SU-DHL-6 (cell line): ENCODE results near the gene LDB1.

Source experiments
- H2AFZ ChIP-seq: fragments of 200-600 bp; sonication (generic); 2 replicates; pipeline ENCODE4 v1.6.1; 2014; ENCODE audit warnings: low read depth, mild to moderate bottlenecking, moderate library complexity, mixed read lengths, antibody characterized with exemption, low read length; ENCODE audit not compliant: severe bottlenecking
- H3F3A ChIP-seq: fragments of 200-600 bp; shearing (Covaris generic); 2 replicates; pipeline ENCODE4 v1.6.0; 2016; ENCODE audit warnings: antibody characterized with exemption, mild to moderate bottlenecking; ENCODE audit not compliant: insufficient read depth
- H3K27ac ChIP-seq: fragments of 200-600 bp; sonication (generic); 2 replicates; pipeline ENCODE4 v1.5.1; 2016; ENCODE audit warnings: low read depth, mild to moderate bottlenecking, low read length, moderate library complexity, mixed read lengths
- H3K27me3 ChIP-seq: fragments of 200-600 bp; sonication (generic), shearing (Covaris generic); 2 replicates; pipeline ENCODE4 v1.6.0; 2014; ENCODE audit warnings: mild to moderate bottlenecking, low read length
- H3K36me3 ChIP-seq: fragments of 200-600 bp; sonication (generic); 2 replicates; pipeline ENCODE4 v1.6.1; 2014; ENCODE audit warnings: mild to moderate bottlenecking, low read length, mixed read lengths
- H3K4me2 ChIP-seq: fragments of 300-600, 200-600 bp; shearing (Covaris generic), sonication (generic); 2 replicates; pipeline ENCODE4 v1.6.0; 2014; ENCODE audit warnings: low read length, low read depth, mild to moderate bottlenecking; ENCODE audit not compliant: poor library complexity, severe bottlenecking
- H3K4me3 ChIP-seq: fragments of 200-600 bp; sonication (generic); 2 replicates; pipeline ENCODE4 v1.5.1; 2014; ENCODE audit warnings: antibody characterized with exemption, low read length, mild to moderate bottlenecking, mixed read lengths; ENCODE audit not compliant: insufficient read depth, poor library complexity, severe bottlenecking
- H3K79me2 ChIP-seq: fragments of 200-600 bp; sonication (generic); 2 replicates; pipeline ENCODE4 v1.6.1; 2014; ENCODE audit warnings: mild to moderate bottlenecking, low read length, moderate library complexity; ENCODE audit not compliant: insufficient read depth
- H3K9ac ChIP-seq: fragments of 200-600 bp; sonication (generic); 2 replicates; pipeline ENCODE4 v1.7.0; 2014; ENCODE audit warnings: mild to moderate bottlenecking, low read length
- H3K9me2 ChIP-seq: fragments of 200-600 bp; sonication (generic); replicated peaks from 2 replicates; pipeline ENCODE4 v1.6.1; 2014; ENCODE audit warnings: low read length; ENCODE audit not compliant: insufficient read depth
- H3K9me3 ChIP-seq: fragments of 200-600 bp; sonication (generic); 2 replicates; pipeline ENCODE4 v1.6.1; 2014; ENCODE audit warnings: low read length, mixed read lengths; ENCODE audit not compliant: insufficient read depth
- H4K20me1 ChIP-seq: fragments of 200-600 bp; sonication (generic); 2 replicates; pipeline ENCODE4 v1.6.1; 2014; ENCODE audit warnings: low read depth, mild to moderate bottlenecking, antibody characterized with exemption, low read length, moderate library complexity, mixed read lengths
- EZH2phosphoT487 ChIP-seq: fragments of 200-600 bp; sonication (generic), shearing (Covaris generic); conservative IDR thresholded peaks from 2 replicates; pipeline ENCODE4 v1.6.1; 2018; ENCODE audit warnings: mild to moderate bottlenecking, antibody characterized with exemption, low read length, moderate library complexity, mixed read lengths
- TF ChIP-seq, protein P1 (sequence below): fragments of 200-600 bp; sonication (generic); IDR thresholded peaks from one replicate; pipeline ENCODE4 v1.5.1; 2017; ENCODE audit warnings: antibody characterized with exemption, mild to moderate bottlenecking, low read length, moderate library complexity; ENCODE audit not compliant: insufficient read depth, poor library complexity, severe bottlenecking

LDB1 gene

DNA sequence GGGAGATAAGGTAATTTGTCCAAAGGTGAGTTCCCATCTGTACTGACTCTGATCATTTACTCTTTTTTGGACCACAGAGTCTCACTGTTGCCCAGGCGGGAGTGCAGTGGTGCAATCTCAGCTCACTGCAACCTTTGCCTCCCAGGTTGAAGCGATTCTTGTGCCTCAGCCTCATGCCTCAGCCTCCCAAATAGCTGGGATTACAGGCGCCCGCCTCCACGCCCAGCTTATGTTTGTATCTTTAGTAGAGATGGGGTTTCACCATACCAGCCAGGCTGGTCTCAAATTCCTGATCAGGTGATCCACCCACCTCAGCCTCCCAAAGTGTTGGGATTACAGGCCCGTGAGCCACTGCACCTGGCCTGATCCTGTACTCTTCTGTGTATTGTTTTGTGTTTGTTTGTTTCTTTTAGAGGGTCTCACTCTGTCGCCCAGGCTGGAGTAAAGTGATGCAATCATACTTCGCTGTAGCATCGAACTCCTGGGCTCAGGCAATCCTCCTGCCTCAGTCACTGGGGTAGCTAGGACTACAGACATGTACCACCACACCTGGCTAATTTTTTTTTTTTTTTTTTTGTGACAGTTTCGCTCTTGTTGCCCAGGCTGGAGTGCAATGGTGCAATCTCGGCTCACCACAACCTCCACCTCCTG, 34.4 kb upstream of the LDB1 start:
- Histone ChIP-seq H3K9me3 (no peaks in the 10 kb centered on the region), H3K4me3 (peak overlapping the region; percentile 17), H3K4me2 (peak overlapping the region; percentile 90), H3K36me3 (peaks cover 37% of the 10 kb centered on the region), H3F3A (peaks cover 20% of the 10 kb centered on the region), H3K79me2 (peaks cover 59% of the 10 kb centered on the region), H2AFZ (no peak overlapping the region), H3K27me3 (no peaks in the 10 kb centered on the region), H4K20me1 (peaks cover 17% of the 10 kb centered on the region), H3K9me2 (no peaks in the 10 kb centered on the region), H3K9ac (0 out of 2 replicates have a peak overlapping the region, but pooled peaks have one; percentile 11), H3K27ac (no peak overlapping the region)
- TF ChIP-seq EZH2phosphoT487 = no peak
- TF ChIP-seq, protein P1, sequence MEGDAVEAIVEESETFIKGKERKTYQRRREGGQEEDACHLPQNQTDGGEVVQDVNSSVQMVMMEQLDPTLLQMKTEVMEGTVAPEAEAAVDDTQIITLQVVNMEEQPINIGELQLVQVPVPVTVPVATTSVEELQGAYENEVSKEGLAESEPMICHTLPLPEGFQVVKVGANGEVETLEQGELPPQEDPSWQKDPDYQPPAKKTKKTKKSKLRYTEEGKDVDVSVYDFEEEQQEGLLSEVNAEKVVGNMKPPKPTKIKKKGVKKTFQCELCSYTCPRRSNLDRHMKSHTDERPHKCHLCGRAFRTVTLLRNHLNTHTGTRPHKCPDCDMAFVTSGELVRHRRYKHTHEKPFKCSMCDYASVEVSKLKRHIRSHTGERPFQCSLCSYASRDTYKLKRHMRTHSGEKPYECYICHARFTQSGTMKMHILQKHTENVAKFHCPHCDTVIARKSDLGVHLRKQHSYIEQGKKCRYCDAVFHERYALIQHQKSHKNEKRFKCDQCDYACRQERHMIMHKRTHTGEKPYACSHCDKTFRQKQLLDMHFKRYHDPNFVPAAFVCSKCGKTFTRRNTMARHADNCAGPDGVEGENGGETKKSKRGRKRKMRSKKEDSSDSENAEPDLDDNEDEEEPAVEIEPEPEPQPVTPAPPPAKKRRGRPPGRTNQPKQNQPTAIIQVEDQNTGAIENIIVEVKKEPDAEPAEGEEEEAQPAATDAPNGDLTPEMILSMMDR = no peak

DNA sequence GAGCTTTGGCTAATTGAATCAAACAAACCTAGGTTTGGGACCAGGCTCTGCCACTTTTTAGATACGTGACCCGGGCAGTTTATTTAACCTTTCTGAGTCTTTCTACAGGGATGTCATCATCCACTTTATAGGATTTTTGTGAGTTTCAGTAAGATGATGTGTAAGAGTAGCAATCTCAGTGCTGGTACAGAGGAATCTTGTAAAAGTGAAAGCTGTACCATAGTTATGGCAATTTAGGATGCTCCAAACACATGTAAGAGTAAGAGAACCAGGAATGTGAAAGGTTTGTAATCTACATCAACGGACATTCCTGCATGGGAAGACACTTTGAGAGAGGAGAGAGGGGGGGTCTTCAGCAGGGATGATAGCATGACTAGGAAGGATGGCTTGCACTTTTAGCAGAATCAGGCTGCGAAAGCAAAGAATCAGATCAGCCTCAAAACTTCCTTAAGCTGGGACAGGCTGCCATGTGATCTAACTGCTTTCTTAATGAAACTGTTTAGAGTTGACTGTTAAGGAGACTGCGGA, 33.0 kb upstream of the LDB1 start:
- no peak overlapping the region for H2AFZ ChIP-seq
- H3K9me3 ChIP-seq = no peaks in the 10 kb centered on the region
- no peaks in the 10 kb centered on the region for H3K27me3 ChIP-seq
- peaks cover 59% of the 10 kb centered on the region for H3K79me2 ChIP-seq
- H3K9ac ChIP-seq = peak overlapping the region; percentile 90
- peaks cover 27% of the 10 kb centered on the region for H3K36me3 ChIP-seq
- no peaks in the 10 kb centered on the region for H3K9me2 ChIP-seq
- TF ChIP-seq EZH2phosphoT487 = no peak
- TF ChIP-seq, protein P1 = no peak
- H4K20me1 ChIP-seq = peaks cover 14% of the 10 kb centered on the region
- peak overlapping the region; percentile 55 for H3K27ac ChIP-seq
- peak overlapping the region; percentile 95 for H3K4me3 ChIP-seq
- peaks cover 26% of the 10 kb centered on the region for H3F3A ChIP-seq
- peak overlapping the region; percentile 90 for H3K4me2 ChIP-seq

DNA sequence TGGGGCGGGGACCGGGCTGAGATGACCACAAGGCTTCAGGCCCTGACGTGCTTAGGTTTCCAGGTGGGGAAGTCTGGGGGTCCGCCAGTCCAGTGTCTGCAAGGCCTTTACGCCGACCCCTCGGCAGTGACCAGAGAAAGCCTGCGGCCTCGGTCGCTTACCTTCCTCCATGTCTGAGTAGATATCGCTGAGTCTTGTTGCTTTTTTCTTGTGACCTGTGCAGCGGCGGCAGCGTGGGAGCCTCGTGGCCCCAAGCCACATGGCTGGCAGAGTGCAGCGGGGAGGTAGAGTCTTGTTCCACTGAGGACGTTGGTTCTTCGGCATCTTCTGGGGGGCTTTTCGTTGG, 32.4 kb upstream of the LDB1 start:
- no peaks in the 10 kb centered on the region for H3K9me3 ChIP-seq
- H3K27ac ChIP-seq = peak overlapping the region; percentile 55
- no peaks in the 10 kb centered on the region for H3K9me2 ChIP-seq
- H3K36me3 ChIP-seq = peaks cover 21% of the 10 kb centered on the region
- H3K27me3 ChIP-seq = no peaks in the 10 kb centered on the region
- peak overlapping the region; percentile 49 for H2AFZ ChIP-seq
- peak overlapping the region; percentile 95 for H3K4me3 ChIP-seq
- H3F3A ChIP-seq = peaks cover 32% of the 10 kb centered on the region
- TF ChIP-seq EZH2phosphoT487 = no peak
- TF ChIP-seq, protein P1 = no peak
- H3K4me2 ChIP-seq = peak overlapping the region; percentile 90
- peaks cover 14% of the 10 kb centered on the region for H4K20me1 ChIP-seq
- H3K79me2 ChIP-seq = peaks cover 53% of the 10 kb centered on the region
- H3K9ac ChIP-seq = peak overlapping the region; percentile 90
